HUES6 (cell line): ENCODE data around the gene GLTP.
"Not testable (repeated sequence)": the region's sequence is repeated elsewhere in the genome, so short reads cannot be mapped to it uniquely, and the experiment has no call there.

Source experiments
- H3K27ac ChIP-seq: 2 replicates; pipeline ENCODE4 v1.7.0; 2013; ENCODE audit warnings: low read depth, mild to moderate bottlenecking, low read length, inconsistent platforms
- H3K27me3 ChIP-seq: 2 replicates; pipeline ENCODE4 v1.6.1; 2013; ENCODE audit warnings: low read length; ENCODE audit not compliant: control insufficient read depth, insufficient read depth
- H3K36me3 ChIP-seq: 2 replicates; pipeline ENCODE4 v1.6.1; 2013; ENCODE audit warnings: low read length; ENCODE audit not compliant: control insufficient read depth, insufficient read depth
- H3K4me1 ChIP-seq: 2 replicates; pipeline ENCODE4 v1.6.1; 2013; ENCODE audit warnings: low read length; ENCODE audit not compliant: control insufficient read depth, insufficient read depth
- H3K4me3 ChIP-seq: 2 replicates; pipeline ENCODE4 v1.5.1; 2013; ENCODE audit warnings: low read depth, low read length
- H3K9ac ChIP-seq: one replicate; pipeline ENCODE4 v1.6.1; 2013; ENCODE audit warnings: mild to moderate bottlenecking, low read length
- H3K9me3 ChIP-seq: 2 replicates; pipeline ENCODE4 v1.6.1; 2013; ENCODE audit warnings: low read depth, low read length; ENCODE audit not compliant: control insufficient read depth, insufficient read depth

Gene GLTP

GRCh38 chr12:109880043-109880931 lies at the start of gene GLTP:
TSS of gene GLTP (minus strand) at chr12:109880541. CDS start at chr12:109880374, 167 bp downstream.
- Histone ChIP-seq H3K27me3 (no peaks in the 10 kb centered on the region), H3K9me3 (no peaks in the 10 kb centered on the region), H3K36me3 (no peaks in the 10 kb centered on the region), H3K4me3 (peak within 1 kb of the TSS; percentile 96), H3K27ac (peak within 1 kb of the TSS; percentile 5; the same call in 1 of the 2 replicates), H3K4me1 (peaks cover 38% of the 10 kb centered on the region), H3K9ac (peak within 1 kb of the TSS; percentile 81)

DNA sequence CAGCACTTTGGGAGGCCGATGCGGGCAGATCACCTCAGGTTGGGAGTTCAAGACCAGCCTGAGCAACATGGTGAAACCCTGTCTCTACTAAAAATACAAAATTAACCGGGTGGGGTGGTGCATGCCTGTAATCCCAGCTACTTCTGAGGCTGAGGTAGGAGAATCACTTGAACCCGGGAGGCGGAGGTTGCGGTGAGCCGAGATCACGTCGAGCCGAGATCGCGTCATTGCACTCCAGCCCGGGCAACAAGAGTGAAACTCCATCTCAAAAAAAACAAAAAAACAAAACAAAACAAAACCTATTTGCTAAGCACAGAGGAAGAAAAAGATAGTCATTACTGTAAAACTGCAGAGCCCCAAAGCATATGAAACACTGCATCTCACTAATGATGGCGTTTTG lies 49.0 kb upstream of the GLTP start:
- H3K27ac ChIP-seq, H3K9ac ChIP-seq, H3K4me1 ChIP-seq, H3K4me3 ChIP-seq, H3K9me3 ChIP-seq, H3K27me3 ChIP-seq: not testable (repeated sequence)
- H3K36me3 ChIP-seq: peaks cover 35% of the 10 kb centered on the region

DNA sequence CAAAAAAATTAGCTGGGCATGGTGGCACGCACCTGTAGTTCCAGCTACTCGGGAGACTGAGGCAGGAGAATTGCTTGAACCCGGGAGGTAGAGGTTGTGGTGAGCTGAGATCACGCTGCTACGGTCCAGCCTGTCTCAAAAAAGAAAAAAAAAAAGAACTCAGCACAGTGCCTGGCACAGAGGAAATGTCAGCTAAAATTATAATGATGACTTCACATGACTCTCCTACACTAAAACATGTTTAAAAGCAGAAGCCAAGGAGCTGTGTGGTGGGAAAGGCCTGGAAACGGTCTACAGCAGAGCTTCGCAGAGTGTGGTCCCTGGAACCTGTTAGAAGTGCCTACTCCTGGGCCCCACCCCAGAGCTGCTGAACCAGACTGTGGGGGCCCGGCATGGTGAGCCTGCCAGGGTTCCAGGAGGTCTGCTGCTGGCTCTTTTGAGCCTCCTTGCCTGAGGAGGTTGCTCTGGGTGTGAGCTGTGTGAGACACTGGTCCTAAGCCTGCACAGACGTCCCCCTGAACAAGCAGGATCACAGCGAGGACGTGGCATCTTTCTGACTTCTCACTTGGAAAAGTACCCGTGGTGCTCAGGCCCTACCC lies 47.8 kb upstream of the GLTP start:
- H3K4me1 ChIP-seq: no peaks in the 10 kb centered on the region
- H3K4me3 ChIP-seq: no peak overlapping the region
- H3K9me3 ChIP-seq: no peaks in the 10 kb centered on the region
- H3K27ac ChIP-seq: no peak overlapping the region
- no peaks in the 10 kb centered on the region for H3K27me3 ChIP-seq
- H3K36me3 ChIP-seq: peaks cover 26% of the 10 kb centered on the region
- H3K9ac ChIP-seq: no peak overlapping the region

- Histone ChIP-seq H3K27ac (no peak overlapping the region), H3K9ac (no peak overlapping the region), H3K4me3 (no peak overlapping the region), H3K36me3 (peaks cover 21% of the 10 kb centered on the region), H3K27me3 (no peaks in the 10 kb centered on the region), H3K9me3 (no peaks in the 10 kb centered on the region), H3K4me1 (no peaks in the 10 kb centered on the region)
These were observed 47.3 kb upstream of the GLTP start for GRCh38 chr12:109927622-109928021.

- Histone ChIP-seq H3K4me1 (no peaks in the 10 kb centered on the region), H3K27ac (no peak overlapping the region), H3K9ac (no peak overlapping the region), H3K9me3 (no peaks in the 10 kb centered on the region), H3K4me3 (no peak overlapping the region), H3K27me3 (no peaks in the 10 kb centered on the region), H3K36me3 (peaks cover 11% of the 10 kb centered on the region)
These were observed 46.3 kb upstream of the GLTP start for GRCh38 chr12:109926488-109927210.

GRCh38 chr12:109926016-109926415 lies 45.7 kb upstream of the GLTP start:
- Histone ChIP-seq H3K4me3 (no peak overlapping the region), H3K9me3 (no peaks in the 10 kb centered on the region), H3K4me1 (no peaks in the 10 kb centered on the region), H3K27me3 (no peaks in the 10 kb centered on the region), H3K9ac (no peak overlapping the region), H3K36me3 (peaks cover 5% of the 10 kb centered on the region), H3K27ac (no peak overlapping the region)

- no peak overlapping the region for H3K27ac ChIP-seq
These were observed 45.0 kb upstream of the GLTP start for GRCh38 chr12:109925185-109925840.

DNA sequence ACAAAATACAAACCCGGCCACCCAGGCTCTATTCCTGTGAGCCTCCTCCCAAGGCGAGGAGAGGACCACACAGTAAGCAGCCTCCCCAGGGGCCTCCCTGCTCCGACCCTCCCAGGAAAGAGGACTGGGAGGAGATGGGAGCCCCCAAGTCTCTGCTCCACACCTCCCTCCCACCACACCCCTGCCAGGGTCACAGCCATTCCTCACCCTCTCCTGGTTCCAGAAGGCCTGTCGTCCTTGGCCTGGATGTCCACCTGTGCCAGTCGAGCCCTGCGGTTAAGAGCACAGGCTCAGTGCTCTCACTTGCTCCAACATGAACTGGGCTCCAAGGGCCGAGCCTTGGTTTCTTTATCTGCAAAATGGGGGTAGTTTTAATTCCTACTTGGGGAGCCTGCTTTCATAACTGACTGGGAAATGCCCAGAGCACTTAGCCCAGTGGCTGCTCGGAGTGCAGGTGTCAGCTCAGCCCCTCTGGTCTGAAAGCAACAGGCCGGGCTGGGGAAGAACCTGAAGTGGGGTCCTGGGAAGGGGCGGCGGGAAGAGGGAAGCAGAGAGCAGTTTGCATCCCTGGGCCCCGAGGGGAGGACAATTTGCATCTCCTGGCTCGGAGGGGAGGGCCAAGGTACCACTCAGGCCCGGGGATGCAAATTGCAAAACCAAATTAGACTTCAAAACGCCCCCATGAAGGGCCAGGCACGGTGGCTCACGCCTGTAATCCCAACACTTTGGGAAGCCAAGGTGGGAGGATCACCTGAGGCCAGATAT lies 43.3 kb upstream of the GLTP start:
- Histone ChIP-seq H3K4me3 (no peak overlapping the region), H3K9ac (no peak overlapping the region), H3K27ac (no peak overlapping the region), H3K27me3 (no peaks in the 10 kb centered on the region), H3K9me3 (0 out of 2 replicates have a peak, but pooled peaks cover 4% of the 10 kb centered on the region), H3K4me1 (no peaks in the 10 kb centered on the region), H3K36me3 (peaks cover 22% of the 10 kb centered on the region)

More at GRCh38 chr12:109925185-109925840, 45.0 kb upstream of the GLTP start:
- Histone ChIP-seq H3K4me3 (no peak overlapping the region), H3K9me3 (no peaks in the 10 kb centered on the region), H3K4me1 (no peaks in the 10 kb centered on the region), H3K27me3 (no peaks in the 10 kb centered on the region), H3K36me3 (peaks cover 6% of the 10 kb centered on the region; the same call in 1 of the 2 replicates), H3K9ac (no peak overlapping the region)

GRCh38 chr12:109923038-109923437 lies 42.7 kb upstream of the GLTP start:
- no peaks in the 10 kb centered on the region for H3K4me1 ChIP-seq
- H3K27ac ChIP-seq: no peak overlapping the region
- H3K9ac ChIP-seq: no peak overlapping the region
- H3K4me3 ChIP-seq: no peak overlapping the region
- H3K27me3 ChIP-seq: no peaks in the 10 kb centered on the region
- H3K36me3 ChIP-seq: peaks cover 26% of the 10 kb centered on the region
- H3K9me3 ChIP-seq: 0 out of 2 replicates have a peak, but pooled peaks cover 4% of the 10 kb centered on the region

DNA sequence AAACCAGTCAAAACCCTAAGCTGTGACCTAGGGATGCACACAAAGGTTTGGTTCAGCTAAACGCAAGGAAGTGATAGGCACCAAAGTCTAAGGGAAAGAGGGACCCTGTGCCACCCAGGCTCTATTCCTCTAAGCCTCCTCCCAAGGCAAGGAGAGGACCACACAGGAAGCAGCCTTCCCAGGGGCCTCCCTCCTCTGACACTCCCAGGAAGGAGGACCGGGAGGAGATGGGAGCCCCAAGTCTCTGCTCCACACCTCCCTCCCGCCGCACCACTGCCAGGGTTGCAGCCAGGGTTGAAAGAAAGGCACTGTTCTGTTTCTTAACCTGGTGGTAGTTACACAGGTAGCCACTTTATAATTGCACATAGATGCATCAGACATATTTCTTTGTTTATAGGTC lies 41.6 kb upstream of the GLTP start:
- Histone ChIP-seq H3K27me3 (no peaks in the 10 kb centered on the region), H3K36me3 (peaks cover 36% of the 10 kb centered on the region), H3K9ac (no peak overlapping the region), H3K27ac (no peak overlapping the region), H3K9me3 (0 out of 2 replicates have a peak, but pooled peaks cover 4% of the 10 kb centered on the region), H3K4me3 (no peak overlapping the region), H3K4me1 (no peaks in the 10 kb centered on the region)
